ENCODE results near the gene PEX11G.
"Not testable (repeated sequence)": the region's sequence is repeated elsewhere in the genome, so short reads cannot be mapped to it uniquely, and the experiment has no call there.

PEX11G gene

DNA sequence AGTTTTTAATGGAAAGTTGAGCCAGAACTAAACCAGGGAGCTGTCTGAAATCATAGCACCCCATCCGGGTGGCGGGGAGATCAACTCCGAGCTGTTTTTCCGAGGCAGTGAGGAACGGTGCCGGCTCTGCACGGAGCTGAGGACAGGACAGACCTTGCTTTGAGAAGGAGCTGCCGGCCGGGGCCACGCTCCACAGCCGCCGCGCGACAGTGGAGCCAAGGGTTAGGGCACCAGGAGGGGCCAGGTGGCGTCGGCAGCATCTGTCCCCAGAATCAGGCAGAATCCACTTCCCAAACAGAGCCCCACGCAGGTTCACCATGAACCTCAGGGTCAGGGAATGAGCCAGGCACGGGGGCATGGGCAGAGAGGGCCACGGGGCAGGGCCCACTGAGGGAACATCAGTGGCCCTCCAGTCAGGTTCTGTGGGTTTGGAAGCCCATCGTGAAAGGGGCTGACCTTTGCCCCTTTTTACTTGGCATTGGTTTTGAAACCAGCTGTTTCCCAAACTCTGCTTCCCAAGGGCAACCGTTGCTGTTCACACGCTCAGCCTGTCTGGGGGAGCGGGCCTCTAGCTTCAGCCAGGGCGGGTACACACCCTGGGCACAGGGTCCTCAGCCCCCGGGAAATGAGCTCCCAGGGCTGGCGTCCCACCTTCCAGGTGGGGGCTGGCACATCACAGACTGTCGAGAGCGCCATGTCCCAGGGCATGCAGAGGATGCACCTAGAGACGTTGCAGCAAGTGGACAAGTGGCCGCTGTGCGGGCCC, 18.1 kb downstream of the PEX11G start:
- in situ Hi-C loops (cut with HindIII; ENCODE audit: low sequenced_read_pairs) = no loop called here

DNA sequence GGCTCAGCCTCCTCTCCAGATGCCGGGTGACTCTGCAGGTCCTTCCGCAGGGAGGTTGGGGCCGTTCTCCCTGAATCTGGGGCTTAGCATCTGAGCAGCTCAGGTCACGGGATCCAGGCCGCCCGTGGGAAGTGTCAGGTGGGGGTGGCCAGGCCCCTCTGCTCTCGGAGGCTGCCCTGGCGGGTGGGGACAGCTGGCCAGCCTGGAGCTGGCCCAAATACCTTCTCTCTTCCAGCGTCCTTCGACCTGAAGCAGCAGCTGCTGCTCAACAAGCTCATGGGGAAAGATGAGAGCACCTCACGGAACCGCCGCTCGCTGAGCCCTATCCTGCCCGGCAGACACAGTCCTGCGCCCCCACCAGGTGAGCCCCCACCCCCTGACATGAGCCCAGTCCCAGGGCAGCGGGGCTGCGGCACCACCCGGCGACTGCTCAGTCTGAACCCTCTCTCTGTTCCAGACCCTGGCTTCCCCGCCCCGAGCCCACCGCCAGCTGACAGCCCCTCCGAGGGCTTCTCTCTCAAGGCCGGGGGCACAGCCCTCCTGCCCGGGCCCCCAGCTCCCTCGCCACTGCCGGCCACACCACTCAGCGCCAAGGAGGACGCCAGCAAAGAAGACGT, 19.1 kb downstream of the PEX11G start:
- in situ Hi-C loops (cut with HindIII; ENCODE audit: low sequenced_read_pairs) = no loop called here

DNA sequence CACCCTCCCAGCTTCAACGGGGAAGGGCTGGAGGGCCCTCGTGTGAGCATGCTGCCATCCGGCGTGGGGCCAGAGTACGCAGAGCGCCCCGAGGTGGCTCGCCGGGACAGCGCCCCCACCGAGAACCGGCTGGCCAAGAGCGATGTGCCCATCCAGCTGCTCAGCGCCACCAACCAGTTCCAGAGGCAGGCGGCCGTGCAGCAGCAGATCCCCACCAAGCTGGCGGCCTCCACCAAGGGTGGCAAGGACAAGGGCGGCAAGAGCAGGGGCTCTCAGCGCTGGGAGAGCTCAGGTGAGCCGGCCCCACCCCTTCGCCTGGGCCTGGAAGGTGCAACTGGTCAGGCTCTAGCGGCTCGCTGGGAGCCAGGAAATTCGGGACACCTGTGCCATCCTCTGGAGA, 20.0 kb downstream of the PEX11G start:
- in situ Hi-C loops (cut with HindIII; ENCODE audit: low sequenced_read_pairs) = no loop called here

DNA sequence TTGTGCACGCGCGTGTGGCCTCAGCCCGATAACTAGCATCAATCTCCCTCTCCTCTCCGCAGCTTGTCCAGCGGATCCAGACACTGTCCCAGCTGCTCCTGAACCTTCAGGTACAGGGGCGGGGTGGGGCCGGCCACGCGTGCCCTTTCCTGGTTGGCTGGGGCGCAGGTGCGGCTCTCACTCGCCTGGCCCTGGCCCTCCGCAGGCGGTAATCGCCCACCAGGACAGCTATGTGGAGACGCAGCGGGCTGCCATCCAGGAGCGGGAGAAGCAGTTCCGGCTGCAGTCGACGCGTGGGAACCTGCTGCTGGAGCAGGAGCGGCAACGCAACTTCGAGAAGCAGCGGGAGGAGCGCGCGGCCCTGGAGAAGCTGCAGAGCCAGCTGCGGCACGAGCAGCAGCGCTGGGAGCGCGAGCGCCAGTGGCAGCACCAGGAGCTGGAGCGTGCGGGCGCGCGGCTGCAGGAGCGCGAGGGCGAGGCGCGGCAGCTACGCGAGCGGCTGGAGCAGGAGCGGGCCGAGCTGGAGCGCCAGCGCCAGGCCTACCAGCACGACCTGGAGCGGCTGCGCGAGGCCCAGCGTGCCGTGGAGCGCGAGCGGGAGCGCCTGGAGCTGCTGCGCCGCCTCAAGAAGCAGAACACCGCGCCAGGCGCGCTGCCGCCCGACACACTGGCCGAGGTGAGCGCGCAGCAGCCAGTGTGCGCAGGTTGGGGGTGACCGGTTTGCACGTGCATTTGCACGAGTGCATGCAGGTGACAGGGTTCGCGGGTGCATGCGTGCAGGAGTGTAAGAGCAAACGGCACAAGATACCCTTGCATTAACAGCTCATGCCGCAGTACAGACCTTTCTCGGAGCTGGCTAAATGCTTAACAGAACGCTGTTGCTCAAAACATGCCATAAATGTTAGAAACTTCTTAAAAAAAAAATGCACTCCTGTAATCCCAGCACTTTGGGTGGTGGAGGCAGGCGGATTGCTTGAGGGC, 21.5 kb downstream of the PEX11G start:
- in situ Hi-C loops (cut with HindIII; ENCODE audit: low sequenced_read_pairs) = no loop called here

DNA sequence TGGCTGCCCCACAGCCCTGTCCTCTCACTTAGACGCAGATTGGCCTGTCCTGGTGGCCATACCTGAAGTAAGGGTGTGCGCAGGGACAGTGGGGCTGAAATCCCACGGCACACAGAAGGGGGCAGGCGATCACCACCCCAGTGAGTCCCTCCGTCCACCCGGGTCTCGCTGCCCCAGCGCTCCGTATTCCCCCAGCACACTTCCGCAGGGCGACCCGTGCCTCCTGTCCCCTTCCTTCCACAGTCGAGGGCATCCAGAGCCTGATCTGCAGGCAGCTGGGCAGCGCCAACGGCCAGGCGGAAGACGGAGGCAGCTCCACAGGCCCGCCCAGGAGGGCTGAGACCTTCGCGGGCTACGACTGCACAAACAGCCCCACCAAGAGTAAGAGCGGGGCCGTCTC, 25.3 kb downstream of the PEX11G start:
- in situ Hi-C loops (cut with HindIII; ENCODE audit: low sequenced_read_pairs) = no loop called here

DNA sequence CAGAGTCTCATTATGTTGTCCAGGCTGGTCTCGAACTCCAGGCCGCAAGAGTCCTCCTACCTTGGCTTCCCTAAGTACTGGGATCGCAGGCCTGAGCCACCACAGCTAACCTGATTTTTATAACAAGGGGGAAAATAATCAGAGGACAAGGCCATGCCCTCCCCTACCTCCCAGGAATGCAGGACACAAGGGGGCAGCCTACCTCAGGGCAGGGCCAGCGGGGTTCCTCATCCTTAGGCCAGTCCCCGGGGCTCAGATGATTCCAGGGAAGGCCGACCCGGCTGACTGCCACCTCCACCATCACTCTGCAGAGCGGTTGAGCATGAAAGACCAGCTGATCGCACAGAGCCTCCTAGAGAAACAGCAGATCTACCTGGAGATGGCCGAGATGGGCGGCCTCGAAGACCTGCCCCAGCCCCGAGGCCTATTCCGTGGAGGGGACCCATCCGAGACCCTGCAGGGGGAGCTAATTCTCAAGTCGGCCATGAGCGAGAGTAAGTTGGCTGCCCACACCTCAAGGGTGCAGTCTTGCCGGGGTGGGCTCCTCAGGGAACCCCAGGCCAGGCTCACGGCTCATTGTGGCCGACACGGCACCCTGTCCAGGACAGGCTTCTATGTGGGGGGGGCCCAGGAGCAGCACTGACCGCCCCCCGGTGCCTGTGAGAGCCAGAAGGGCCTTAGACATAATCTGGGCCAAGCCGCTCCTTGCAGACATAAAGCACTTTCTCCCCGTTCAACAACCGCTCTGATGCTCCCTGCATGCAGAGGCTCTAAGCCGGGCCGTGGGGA, 26.8 kb downstream of the PEX11G start:
- in situ Hi-C loops (cut with HindIII; ENCODE audit: low sequenced_read_pairs) = no loop called here

DNA sequence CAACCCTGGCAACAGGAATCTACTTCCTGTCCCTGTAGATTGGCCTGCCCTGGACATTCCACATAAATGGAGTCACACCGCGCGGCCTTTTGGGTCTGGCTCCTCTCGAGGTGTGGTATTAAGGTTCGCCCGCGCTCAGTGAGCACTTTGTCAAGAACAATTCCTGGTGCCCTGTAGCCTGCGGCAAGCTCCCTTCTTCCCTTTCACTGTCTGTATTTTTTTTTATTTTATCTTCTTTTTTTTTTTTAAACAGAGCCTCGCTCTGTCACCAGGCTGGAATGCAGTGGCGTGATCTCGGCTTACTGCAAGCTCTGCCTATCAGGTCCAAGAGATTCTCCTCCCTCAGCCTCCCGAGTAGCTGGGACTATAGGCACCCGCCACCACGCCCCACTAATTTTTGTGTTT, 28.3 kb downstream of the PEX11G start:
- in situ Hi-C loops (cut with HindIII; ENCODE audit: low sequenced_read_pairs) = no loop called here

DNA sequence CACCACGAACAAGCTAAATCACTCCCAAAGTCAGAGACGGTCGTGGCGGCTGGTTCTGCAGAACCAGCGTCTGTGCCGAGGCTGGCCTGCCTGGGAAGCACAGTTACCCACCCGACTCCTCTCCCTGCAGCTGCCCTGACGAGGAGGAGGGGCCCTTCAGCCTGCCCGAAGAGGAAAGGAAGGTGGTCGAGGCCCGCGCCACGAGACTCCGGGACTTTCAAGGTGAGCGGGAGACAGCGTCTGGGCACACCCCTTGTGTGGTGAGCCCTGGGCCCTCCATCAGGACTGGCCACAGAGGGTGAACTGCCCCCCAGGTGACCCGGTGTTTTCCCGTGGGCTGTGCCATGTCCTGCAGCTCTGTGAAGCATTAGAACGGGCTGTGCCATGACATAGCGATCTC, 29.1 kb downstream of the PEX11G start:
- in situ Hi-C loops (cut with HindIII; ENCODE audit: low sequenced_read_pairs) = no loop called here

DNA sequence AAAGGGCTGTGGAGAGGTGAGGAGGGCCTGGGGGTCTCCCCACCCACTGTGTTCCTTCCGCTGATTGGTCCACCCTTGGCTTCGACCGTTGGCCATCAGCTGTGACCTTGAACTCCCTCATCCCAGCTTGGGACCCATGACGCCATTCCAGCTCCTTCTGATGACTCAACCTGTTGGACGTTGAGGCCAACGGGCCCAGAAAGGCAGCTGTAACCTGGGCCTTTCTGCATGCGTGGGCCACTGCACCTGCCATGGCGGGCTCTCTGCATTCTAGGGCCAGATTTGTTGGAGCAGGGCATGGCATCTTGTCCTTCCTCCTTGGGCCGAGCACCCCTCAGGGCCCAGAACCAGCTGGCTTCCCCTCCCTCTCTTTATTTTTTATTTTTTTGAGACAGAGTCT, 30.2 kb downstream of the PEX11G start:
- in situ Hi-C loops (cut with HindIII; ENCODE audit: low sequenced_read_pairs) = no loop called here

DNA sequence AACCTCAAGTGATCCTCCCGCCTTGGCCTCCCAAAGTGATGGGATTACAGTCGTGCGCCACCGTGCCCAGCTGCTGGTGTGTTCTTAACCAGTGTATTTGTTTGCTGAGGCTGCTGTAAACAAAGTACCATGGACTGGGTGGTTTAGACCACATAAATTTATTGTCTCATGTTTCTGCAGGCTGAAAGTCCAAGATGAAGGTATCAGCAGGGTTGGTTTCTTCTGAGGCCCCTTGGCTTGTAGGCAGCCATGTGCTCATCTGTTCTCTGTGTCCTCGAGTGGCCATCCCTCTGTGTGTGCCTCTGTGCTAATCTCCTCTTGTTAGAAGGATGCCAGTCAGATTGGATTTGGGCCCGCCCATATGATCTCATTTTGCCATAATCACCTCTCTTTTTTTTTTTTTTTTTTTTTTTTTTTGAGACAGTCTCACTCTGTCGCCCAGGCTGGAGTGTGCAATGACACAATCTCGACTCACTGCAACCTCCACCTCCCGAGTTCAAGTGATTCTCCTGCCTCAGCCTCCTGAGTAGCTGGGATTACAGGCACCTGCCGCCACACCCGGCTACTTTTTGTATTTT, 31.8 kb downstream of the PEX11G start:
- in situ Hi-C loops (cut with HindIII; ENCODE audit: low sequenced_read_pairs) = no loop called here

DNA sequence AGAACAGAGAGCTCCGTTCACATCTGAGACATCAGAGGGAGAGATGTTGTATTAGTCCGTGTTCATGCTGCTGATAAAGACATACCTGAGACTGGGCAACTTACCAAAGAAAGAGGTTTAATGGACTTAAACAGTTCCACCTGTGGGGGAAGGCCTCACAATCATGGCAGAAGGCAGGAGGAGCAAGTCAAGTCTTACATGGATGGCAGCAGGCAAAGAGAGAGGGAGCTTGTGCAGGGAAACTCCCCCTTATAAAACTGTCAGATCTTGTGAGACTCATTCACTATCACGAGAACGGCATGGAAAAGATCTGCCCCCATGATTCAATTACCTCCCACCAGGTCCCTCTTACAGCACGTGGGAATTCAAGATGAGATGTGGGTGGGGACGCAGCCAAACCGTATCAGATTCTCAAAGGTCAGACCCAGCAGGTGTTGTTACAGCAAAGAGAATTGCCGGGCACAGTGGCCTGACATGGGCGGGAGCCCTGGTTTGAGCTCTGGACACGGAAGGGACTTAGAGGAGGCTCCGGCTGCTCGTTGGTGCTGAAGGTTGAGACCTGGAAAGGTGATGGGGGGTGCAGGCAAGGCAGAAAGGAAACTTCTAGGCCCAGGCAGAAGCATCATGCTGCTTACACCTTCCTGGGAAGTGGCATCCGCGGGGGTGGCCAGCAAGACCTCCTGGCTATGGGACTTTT, 33.1 kb downstream of the PEX11G start:
- in situ Hi-C loops (cut with HindIII; ENCODE audit: low sequenced_read_pairs) = no loop called here

DNA sequence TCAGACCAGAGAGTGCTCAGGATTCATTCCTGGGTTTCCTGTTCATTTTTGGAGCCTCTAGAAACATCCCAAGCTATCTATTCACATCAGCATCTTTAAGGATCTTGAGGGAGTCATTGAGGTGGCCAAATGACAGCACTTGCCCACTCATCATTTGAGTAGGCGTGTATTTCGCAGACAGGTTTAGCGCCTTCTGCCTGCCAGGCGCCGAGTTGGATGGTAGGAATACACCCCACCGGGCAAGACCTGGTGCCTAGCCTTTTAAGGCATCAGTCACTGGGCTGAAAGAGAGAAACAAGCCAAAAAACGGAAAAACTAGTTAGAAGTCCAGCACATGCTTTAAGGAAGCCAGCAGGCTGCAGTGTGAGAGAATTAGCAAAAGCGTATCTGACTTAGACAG, 33.8 kb downstream of the PEX11G start:
- in situ Hi-C loops (cut with HindIII; ENCODE audit: low sequenced_read_pairs) = no loop called here

DNA sequence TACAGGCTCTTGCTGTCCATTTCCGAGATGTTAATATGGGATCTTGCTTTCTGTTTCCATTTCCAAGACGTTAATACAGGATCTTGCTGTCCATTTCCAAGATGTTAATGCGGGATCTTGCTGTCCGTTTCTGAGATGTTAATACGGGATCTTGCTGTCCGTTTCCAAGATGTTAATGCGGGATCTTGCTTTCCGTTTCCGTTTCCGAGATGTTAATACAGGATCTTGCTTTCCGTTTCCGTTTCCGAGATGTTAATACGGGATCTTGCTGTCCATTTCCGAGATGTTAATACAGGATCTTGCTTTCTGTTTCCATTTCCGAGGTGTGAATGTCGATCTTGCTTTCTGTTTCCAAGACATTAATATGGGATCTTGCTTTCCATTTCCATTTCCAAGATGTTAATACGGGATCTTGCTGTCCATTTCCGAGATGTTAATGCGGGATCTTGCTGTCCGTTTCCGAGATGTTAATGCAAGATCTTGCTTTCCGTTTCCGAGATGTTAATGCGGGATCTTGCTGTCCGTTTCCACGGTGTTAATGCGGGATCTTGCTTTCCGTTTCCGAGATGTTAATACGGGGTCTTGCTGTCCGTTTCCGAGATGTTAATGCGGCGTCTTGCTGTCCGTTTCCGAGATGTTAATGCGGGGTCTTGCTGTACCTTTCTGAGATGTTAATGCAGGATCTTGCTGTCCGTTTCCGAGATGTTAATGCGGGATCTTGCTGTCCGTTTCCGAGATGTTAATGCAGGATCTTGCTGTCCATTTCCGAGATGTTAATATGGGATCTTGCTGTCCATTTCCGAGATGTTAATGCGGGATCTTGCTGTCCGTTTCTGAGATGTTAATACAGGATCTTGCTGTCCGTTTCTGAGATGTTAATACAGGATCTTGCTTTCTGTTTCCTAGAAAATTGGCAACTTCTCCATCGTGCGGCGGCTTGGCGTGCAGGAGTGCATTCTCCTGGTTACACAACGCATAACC, 38.3 kb downstream of the PEX11G start:
- in situ Hi-C loops (cut with HindIII; ENCODE audit: low sequenced_read_pairs) = no loop called here

DNA sequence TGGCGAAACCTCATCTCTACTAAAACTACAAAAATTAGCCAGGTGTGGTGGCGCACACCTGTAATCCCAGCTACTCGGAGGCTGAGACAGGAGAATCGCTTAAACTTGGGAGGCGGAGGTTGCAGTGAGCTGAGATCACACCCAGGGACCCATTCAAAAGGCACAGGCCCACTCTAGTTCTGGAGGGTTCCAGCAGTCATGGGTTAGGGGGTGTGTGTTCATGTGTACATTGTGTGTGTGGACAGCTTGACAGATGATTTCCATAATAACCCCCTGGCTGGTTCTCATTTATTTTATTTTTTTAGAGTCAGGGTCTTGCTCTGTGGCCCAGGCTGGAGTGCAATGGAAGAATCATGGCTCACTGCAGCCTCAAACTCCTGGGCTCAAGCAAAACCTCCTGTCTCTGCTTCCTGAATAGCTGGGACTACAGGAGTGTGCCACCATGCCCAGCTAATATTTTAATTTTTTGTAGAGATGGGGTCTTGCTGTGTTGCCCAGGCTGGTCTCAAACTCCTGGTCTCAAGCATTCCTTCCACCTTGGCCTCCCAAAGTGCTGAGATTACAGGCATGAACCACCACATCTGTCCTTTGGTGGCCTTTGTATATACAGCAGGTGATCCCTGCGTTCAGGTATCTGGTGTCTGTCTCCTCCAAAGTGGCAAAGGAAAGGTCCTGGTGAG, 39.3 kb downstream of the PEX11G start:
- in situ Hi-C loops (cut with HindIII; ENCODE audit: low sequenced_read_pairs) = not testable (repeated sequence)

DNA sequence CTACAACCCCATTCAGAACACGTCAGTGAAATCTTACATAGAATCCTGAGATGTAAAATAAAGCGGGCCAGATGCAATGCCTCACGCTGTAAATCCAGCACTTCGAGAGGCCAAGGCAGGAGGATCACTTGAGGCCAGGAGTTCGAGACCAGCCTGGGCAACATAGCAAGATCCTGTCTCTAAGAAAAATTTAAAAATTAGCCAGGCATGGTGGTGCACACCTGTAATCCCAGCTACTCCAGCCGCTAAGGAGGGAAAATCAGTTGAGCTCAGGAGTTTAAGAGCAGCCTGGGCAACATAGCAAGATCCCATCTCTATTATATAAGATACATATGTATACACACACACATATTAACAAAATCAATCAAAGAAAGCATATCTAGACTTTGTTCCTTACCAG, 41.2 kb downstream of the PEX11G start:
- in situ Hi-C loops (cut with HindIII; ENCODE audit: low sequenced_read_pairs) = no loop called here

DNA sequence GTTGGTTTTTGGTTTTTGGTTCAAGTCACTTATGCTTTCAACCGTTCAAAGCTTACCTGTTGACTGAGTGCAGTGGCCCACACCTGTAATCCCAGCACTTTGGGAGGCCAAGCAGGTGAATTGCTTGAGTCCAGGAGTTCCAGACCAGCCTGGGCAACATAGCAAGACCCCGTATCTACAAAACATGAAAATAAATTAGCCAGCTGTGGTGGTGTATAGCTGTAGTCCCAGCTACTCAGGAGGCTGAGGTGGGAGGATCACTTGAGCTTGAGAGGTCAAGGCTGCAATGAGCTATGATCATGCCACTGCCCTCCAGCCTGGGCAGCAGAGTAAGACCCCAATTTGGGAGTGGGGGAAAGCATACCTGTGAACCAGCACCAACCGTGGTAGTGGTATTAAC, 43.7 kb downstream of the PEX11G start:
- in situ Hi-C loops (cut with HindIII; ENCODE audit: low sequenced_read_pairs) = no loop called here

DNA sequence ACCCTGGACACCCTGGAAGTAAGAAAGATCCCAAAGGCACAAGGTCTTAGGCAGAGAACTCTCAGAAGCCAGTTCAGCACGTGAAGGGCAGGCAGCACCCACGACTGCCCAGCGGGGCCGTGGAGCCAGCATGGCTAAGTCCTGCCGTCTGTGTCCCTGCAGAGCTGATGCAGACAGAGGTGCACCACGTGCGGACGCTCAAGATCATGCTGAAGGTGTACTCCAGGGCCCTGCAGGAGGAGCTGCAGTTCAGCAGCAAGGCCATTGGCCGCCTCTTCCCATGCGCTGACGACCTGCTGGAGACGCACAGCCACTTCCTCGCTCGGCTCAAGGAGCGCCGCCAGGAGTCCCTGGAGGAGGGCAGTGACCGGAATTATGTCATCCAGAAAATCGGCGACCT, 44.8 kb downstream of the PEX11G start:
- in situ Hi-C loops (cut with HindIII; ENCODE audit: low sequenced_read_pairs) = no loop called here

DNA sequence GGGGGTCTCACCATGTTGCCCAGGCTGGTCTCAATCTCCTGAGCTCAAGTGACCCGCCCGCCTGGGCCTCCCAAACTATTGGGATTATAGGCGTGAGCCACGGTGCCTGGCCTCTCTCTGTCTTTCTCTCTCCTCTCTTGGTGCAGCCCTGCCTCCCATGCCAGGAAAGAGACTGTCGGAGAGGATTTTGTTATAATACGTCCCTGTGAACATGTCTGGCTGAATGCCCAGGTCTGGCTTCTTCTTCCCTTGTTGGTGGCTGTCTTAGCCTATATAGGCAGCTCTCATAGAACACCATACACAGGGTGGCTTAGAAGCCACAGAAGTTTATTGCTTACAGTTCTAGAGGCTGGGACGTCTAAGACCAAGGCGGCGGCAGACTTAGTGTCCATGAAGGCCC, 46.4 kb downstream of the PEX11G start:
- in situ Hi-C loops (cut with HindIII; ENCODE audit: low sequenced_read_pairs) = no loop called here

All from DLD1 (cell line).